ENCODE measurements around the gene SVBP.
"Not testable (repeated sequence)": the region's sequence is repeated elsewhere in the genome, so short reads cannot be mapped to it uniquely, and the experiment has no call there.

Gene SVBP, protein sequence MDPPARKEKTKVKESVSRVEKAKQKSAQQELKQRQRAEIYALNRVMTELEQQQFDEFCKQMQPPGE

DNA sequence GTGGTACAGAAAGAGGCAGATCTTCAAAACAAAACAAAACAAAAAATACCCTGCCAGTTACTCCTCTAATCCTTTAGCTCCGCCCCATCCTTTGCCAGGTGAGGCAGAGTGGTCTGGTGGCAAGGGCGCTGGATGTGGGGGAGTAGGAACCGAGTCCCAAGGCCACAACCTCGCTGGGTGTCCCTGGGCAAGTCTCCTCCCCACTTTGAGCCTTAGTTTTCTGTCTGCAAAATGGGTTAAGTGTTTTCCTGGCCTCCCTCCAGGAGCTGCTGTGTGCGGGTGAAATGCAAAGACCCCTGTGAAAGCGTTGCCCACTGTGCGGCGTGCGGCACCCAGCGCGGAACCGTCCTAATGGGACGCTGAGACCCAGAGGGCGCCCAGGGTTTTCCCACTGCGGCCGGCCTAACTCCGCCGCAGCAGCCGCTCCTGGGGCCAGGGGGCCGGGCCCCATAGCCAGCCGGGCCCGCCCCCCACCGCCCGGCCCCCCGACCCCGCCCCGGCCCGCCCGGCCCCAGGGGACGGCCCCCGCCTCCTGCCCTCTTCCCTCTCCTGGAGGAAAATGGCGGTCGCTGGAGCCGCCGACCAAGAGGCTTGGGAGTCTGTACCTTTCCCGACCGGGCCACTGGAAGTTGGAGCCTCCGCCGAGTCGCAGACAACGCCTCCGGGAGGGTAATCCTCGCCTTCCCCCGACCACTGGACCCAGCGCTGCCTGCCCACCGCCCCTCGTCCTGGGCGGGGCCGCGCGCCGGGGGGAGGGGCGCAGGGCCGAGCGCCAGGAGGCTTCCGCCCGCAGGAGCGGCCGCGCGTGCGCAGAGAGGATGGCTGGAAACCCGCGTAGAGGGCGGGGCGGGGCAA lies at the start of gene SVBP, which contains the start of gene ERMAP:
SVBP (minus strand) TSS at position 813 of the 855 bp plus-strand sequence. CDS start 853 bp downstream, outside the sequence.
ERMAP (plus strand) TSS at position 538 of the 855 bp plus-strand sequence. CDS start 13,327 bp downstream, outside the sequence.
- Histone ChIP-seq H3K4me2 (ENCODE audit: low read length) (peak within 1 kb of the TSS; percentile 73), H3K79me2 (no peaks in the 10 kb centered on the region), H3K9me3 (ENCODE audit: control insufficient read depth, low read length) (no peaks in the 10 kb centered on the region), H3K9ac (no peak within 1 kb of the TSS), H3K4me1 (peaks cover 9% of the 10 kb centered on the region), H3K4me3 (ENCODE audit: low read depth, low read length) (peak within 1 kb of the TSS; percentile 89), H3K27me3 (ENCODE audit: control insufficient read depth, insufficient read depth, low read length) (no peaks in the 10 kb centered on the region), H3K27ac (peak within 1 kb of the TSS; percentile 94), H2AFZ (peak within 1 kb of the TSS; percentile 74), H3K36me3 (ENCODE audit: control insufficient read depth, insufficient read depth, low read length) (no peaks in the 10 kb centered on the region)
- TF ChIP-seq, protein P1, sequence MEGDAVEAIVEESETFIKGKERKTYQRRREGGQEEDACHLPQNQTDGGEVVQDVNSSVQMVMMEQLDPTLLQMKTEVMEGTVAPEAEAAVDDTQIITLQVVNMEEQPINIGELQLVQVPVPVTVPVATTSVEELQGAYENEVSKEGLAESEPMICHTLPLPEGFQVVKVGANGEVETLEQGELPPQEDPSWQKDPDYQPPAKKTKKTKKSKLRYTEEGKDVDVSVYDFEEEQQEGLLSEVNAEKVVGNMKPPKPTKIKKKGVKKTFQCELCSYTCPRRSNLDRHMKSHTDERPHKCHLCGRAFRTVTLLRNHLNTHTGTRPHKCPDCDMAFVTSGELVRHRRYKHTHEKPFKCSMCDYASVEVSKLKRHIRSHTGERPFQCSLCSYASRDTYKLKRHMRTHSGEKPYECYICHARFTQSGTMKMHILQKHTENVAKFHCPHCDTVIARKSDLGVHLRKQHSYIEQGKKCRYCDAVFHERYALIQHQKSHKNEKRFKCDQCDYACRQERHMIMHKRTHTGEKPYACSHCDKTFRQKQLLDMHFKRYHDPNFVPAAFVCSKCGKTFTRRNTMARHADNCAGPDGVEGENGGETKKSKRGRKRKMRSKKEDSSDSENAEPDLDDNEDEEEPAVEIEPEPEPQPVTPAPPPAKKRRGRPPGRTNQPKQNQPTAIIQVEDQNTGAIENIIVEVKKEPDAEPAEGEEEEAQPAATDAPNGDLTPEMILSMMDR (IDR thresholded peaks at IDR 0.05) = no peak

DNA sequence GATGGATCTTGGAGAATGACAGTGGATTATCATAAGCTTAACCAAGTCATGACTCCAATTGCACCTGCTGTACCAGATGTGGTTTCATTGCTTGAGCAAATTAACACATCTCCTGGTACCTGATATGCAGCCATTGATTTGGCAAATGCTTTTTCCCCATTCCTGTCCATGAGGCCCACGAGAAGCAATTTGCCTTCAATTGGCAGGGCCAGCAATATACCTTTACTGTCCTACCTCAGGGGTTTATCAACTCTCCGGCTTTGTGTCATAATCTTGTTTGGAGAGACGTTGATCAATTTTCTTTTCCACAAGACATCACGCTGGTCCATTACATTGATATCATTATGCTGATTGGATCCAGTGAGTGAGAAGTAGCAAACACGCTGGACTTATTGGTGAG lies 49.4 kb upstream of the SVBP start:
- TF ChIP-seq, protein P1 (IDR thresholded peaks at IDR 0.05) = no peak
- no peaks in the 10 kb centered on the region for H3K79me2 ChIP-seq

DNA sequence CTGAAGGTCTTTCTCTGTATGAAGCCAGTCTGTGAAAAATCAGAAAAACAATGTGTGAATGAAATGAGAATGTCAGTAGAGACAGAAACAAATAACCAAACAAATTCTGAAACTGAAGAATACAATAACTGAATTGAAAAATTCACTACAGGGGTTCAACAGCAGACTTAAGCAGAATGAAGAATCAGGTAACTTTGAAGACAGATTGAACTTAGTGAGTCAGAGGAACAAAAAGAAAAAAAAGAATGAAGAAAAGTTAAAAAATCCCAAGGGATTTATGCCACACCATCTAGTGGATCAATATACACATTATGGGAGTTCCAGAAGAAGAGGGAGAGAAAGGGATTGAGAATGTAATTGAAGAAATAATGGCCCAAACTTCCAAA lies 43.8 kb upstream of the SVBP start:
- Histone ChIP-seq H3K36me3 (ENCODE audit: control insufficient read depth, insufficient read depth, low read length) (no peaks in the 10 kb centered on the region), H3K9me3 (ENCODE audit: control insufficient read depth, low read length) (no peaks in the 10 kb centered on the region), H3K4me3 (ENCODE audit: low read depth, low read length) (no peak overlapping the region), H3K4me1 (no peaks in the 10 kb centered on the region), H2AFZ (no peak overlapping the region), H3K4me2 (ENCODE audit: low read length) (no peak overlapping the region), H3K27me3 (ENCODE audit: control insufficient read depth, insufficient read depth, low read length) (no peaks in the 10 kb centered on the region), H3K9ac (no peak overlapping the region), H3K79me2 (no peaks in the 10 kb centered on the region), H3K27ac (no peak overlapping the region)
- TF ChIP-seq, protein P1 (IDR thresholded peaks at IDR 0.05) = no peak

More for the DNA sequence above, 49.4 kb upstream of the SVBP start:
- Histone ChIP-seq H3K4me2 (ENCODE audit: low read length) (no peak overlapping the region), H3K9me3 (ENCODE audit: control insufficient read depth, low read length) (no peaks in the 10 kb centered on the region), H3K4me3 (ENCODE audit: low read depth, low read length) (no peak overlapping the region), H3K27ac (no peak overlapping the region), H2AFZ (no peak overlapping the region), H3K36me3 (ENCODE audit: control insufficient read depth, insufficient read depth, low read length) (no peaks in the 10 kb centered on the region), H3K9ac (no peak overlapping the region), H3K4me1 (no peaks in the 10 kb centered on the region), H3K27me3 (ENCODE audit: control insufficient read depth, insufficient read depth, low read length) (no peaks in the 10 kb centered on the region)

DNA sequence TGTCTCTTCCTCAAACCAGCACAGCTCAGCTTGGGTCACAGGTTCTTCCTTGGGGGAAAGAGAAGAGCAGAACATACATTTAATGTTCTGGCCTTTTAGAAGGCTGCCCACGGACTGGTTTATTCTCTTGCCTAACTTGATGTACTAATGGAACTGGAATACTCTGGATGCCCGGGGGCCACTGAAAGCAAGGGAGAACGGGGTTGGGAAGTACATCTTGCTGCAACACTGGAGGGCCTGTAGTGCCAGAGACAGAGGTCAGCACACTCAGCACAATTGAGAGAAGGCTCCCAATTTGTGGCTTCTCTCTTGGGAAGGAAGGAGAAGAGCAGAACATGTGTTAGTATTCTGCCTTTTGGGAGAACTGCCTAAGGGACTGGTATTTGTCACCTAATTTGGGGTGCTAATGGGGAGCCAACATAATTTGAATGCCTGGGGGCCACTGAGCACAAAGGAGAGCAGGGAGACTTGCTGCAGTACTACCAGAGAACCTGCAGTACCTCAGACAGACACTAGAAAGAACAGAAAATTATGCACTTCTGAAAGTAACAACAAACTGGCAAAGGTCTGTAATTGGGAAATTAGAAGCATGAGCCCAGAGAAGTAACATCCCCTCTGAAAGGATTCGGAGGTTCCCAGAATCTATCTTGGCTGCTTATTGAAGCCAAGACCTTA lies 43.3 kb upstream of the SVBP start:
- Histone ChIP-seq H3K27ac (no peak overlapping the region), H3K4me2 (ENCODE audit: low read length) (no peak overlapping the region), H2AFZ (no peak overlapping the region), H3K9me3 (ENCODE audit: control insufficient read depth, low read length) (no peaks in the 10 kb centered on the region), H3K4me1 (no peaks in the 10 kb centered on the region), H3K27me3 (ENCODE audit: control insufficient read depth, insufficient read depth, low read length) (no peaks in the 10 kb centered on the region), H3K36me3 (ENCODE audit: control insufficient read depth, insufficient read depth, low read length) (no peaks in the 10 kb centered on the region), H3K79me2 (no peaks in the 10 kb centered on the region), H3K9ac (no peak overlapping the region), H3K4me3 (ENCODE audit: low read depth, low read length) (no peak overlapping the region)
- TF ChIP-seq, protein P1 (IDR thresholded peaks at IDR 0.05) = no peak

DNA sequence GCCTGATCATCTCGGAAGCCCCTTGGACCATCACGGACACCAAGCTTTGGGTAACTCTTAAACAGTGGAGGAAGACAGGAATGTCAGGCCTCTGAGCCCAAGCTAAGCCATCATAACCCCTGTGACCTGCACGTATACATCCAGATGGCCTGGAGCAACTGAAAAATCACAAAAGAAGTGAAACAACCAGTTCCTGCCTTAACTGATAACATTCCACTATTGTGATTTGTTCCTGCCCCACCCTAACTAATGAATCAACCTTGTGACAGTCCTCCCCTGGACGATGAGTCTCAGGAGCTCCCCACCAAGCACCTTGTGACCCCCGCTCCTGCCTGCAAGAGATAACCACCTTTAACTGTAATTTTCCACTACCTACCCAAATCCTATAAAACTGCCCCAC lies 42.2 kb upstream of the SVBP start:
- H3K4me3 ChIP-seq (ENCODE audit: low read depth, low read length); H3K4me2 ChIP-seq (ENCODE audit: low read length); H3K27ac ChIP-seq; H3K27me3 ChIP-seq (ENCODE audit: control insufficient read depth, insufficient read depth, low read length); H3K4me1 ChIP-seq; H3K9ac ChIP-seq; H3K79me2 ChIP-seq; H2AFZ ChIP-seq; H3K36me3 ChIP-seq (ENCODE audit: control insufficient read depth, insufficient read depth, low read length); H3K9me3 ChIP-seq (ENCODE audit: control insufficient read depth, low read length): not testable (repeated sequence)

DNA sequence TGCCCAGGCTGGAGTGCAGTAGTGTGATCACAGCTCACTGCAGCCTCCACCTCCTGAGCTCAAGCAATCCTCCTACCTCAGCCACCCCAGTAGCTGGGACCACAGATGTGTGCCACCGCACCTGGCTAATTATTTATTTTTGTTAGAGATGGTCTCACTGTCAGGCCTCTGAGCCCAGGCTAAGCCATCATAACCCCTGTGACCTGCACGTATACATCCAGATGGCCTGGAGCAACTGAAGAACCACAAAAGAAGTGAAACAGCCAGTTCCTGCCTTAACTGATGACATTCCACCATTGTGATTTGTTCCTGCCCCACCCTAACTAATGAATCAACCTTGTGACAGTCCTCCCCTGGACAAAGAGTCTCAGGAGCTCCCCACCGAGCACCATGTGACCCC lies 39.4 kb upstream of the SVBP start:
- not testable (repeated sequence) for H3K27ac ChIP-seq; H2AFZ ChIP-seq; H3K36me3 ChIP-seq (ENCODE audit: control insufficient read depth, insufficient read depth, low read length); H3K27me3 ChIP-seq (ENCODE audit: control insufficient read depth, insufficient read depth, low read length); H3K9me3 ChIP-seq (ENCODE audit: control insufficient read depth, low read length); H3K9ac ChIP-seq; H3K79me2 ChIP-seq; H3K4me1 ChIP-seq; H3K4me2 ChIP-seq (ENCODE audit: low read length); H3K4me3 ChIP-seq (ENCODE audit: low read depth, low read length)

All from parathyroid adenoma (tissue), 2 donors.